ENCODE results near the gene ROCK2. TPM values are rescaled to one million over a fixed set of nuclear protein-coding genes. Genes with fewer than 3 reads are reported as not detected.
A peak's percentile ranks its signal among the peaks of the same experiment; 100 is the strongest.

The ROCK2 gene
- total and polyA plus RNA-seq, 2 of the 13 experiments (the other 11 are each of a cell fraction or from before 2014, with no cell fraction given), result 38.1 to 119 TPM

GRCh38 chr2:11133238-11133935 lies 211.0 kb downstream of the ROCK2 start (continued):
- TF ChIP-seq TFDP2 (CRISPR knock-in tag; IDR thresholded peaks at IDR 0.05) (no peak), RAD21 (CRISPR knock-in tag; IDR thresholded peaks at IDR 0.05) (no peak), MTA1 (CRISPR knock-in tag; IDR thresholded peaks at IDR 0.05; ENCODE audit: borderline replicate concordance) (no peak), NCOA5 (CRISPR knock-in tag; IDR thresholded peaks at IDR 0.05) (no peak), ZNF674 (CRISPR knock-in tag; IDR thresholded peaks at IDR 0.05; ENCODE audit: low read depth) (no peak), MAX (IDR thresholded peaks at IDR 0.05) (no peak), ESRRA (CRISPR knock-in tag; IDR thresholded peaks at IDR 0.05; ENCODE audit: low read depth) (no peak), DRAP1 (CRISPR knock-in tag; IDR thresholded peaks at IDR 0.05) (no peak; the same call in 1 of the 2 replicates), MEIS1 (CRISPR knock-in tag; IDR thresholded peaks at IDR 0.05; ENCODE audit: borderline replicate concordance) (no peak), SNAI1 (CRISPR knock-in tag; IDR thresholded peaks at IDR 0.05; ENCODE audit: borderline replicate concordance) (no peak), ZNF333 (CRISPR knock-in tag; IDR thresholded peaks at IDR 0.05; ENCODE audit: borderline replicate concordance) (no peak), KLF6 (CRISPR knock-in tag; IDR thresholded peaks at IDR 0.05) (no peak), ZNF550 (CRISPR knock-in tag; IDR thresholded peaks at IDR 0.05; ENCODE audit: borderline replicate concordance) (no peak), ZNF136 (CRISPR knock-in tag; IDR thresholded peaks at IDR 0.05; ENCODE audit: low read depth) (no peak), SP1 (IDR thresholded peaks at IDR 0.05) (no peak), SP1 (CRISPR knock-in tag; IDR thresholded peaks at IDR 0.05) (0 out of 2 replicates have a peak, but pooled peaks have one; percentile 43), FOXC1 (CRISPR knock-in tag; IDR thresholded peaks at IDR 0.05; ENCODE audit: borderline replicate concordance) (peak; percentile 12; the same call in 1 of the 2 replicates), TRIM22 (IDR thresholded peaks at IDR 0.05) (no peak), NFE2 (CRISPR knock-in tag; IDR thresholded peaks at IDR 0.05) (no peak), ZBTB43 (CRISPR knock-in tag; conservative IDR thresholded peaks at IDR 0.05) (0 out of 2 replicates have a peak, but pooled peaks have one; percentile 0), TBL1XR1 (IDR thresholded peaks at IDR 0.05; ENCODE audit: borderline replicate concordance, low read length, partially characterized antibody) (no peak), ZBTB49 (CRISPR knock-in tag; IDR thresholded peaks at IDR 0.05; ENCODE audit: borderline replicate concordance) (no peak)

All from HepG2 (cell line).